HEK293 (cell line): ENCODE results near the gene RPL13A.

Source experiments
- CTCF ChIA-PET: fragments of 350-600 bp; formaldehyde crosslinking; extraction: SDS; loops from one replicate; lab custom pipeline; 2021; ENCODE audit warnings: antibody characterized with exemption; lab: Yijun Ruan, JAX
- POLR2A ChIA-PET: fragments of 300-600 bp; formaldehyde crosslinking; extraction: SDS; loops from one replicate; lab custom pipeline; 2020; ENCODE audit warnings: antibody characterized with exemption, inconsistent platforms; lab: Yijun Ruan, JAX
- H3K27ac ChIP-seq: fragments of 200-500 bp; sonication (Bioruptor generic); 2 replicates; pipeline ENCODE4 v1.5.1; 2014; ENCODE audit warnings: low read depth, low read length, control low read depth, inconsistent platforms; ENCODE audit errors: extremely low read depth
- H3K36me3 ChIP-seq, 2 experiments: fragments of 200-500 bp in 1 of 2; sonication (Bioruptor generic) in 1 of 2; 1 replicate in 1 of 2; 2 replicates in 1 of 2; pipeline ENCODE4 v1.5.1; 2014 to 2017; ENCODE audit warnings: inconsistent platforms in 2 of 2, low read length in 2 of 2; ENCODE audit not compliant: control insufficient read depth in 2 of 2, insufficient read depth in 1 of 2
- H3K4me1 ChIP-seq: fragments of 200-500 bp; sonication (Bioruptor generic); 2 replicates; pipeline ENCODE4 v1.5.1; 2014; ENCODE audit warnings: mild to moderate bottlenecking, low read length, inconsistent platforms; ENCODE audit not compliant: control insufficient read depth, insufficient read depth
- H3K4me3 ChIP-seq: 2 replicates; pipeline ENCODE4 v1.5.1; 2011; ENCODE audit warnings: low read depth, mild to moderate bottlenecking, control low read depth, low read length, moderate library complexity
- H3K9me3 ChIP-seq: fragments of 200-500 bp; sonication (Bioruptor generic); 2 replicates; pipeline ENCODE4 v1.5.1; 2014; ENCODE audit warnings: low read depth, low read length, inconsistent platforms; ENCODE audit not compliant: control insufficient read depth, insufficient read depth
- BCL11B ChIP-seq: fragments of 450-650 bp; formaldehyde crosslinking; IDR thresholded peaks from 2 replicates; pipeline ENCODE4 v1.5.1; 2016; ENCODE audit warnings: low read depth, missing biosample characterization, missing genetic modification characterization
- KLF1 ChIP-seq: fragments of 450-650 bp; formaldehyde crosslinking; IDR thresholded peaks from 2 replicates; pipeline ENCODE4 v1.5.1; 2016; ENCODE audit warnings: missing biosample characterization, missing genetic modification characterization
- KLF9 ChIP-seq: fragments of 450-650 bp; formaldehyde crosslinking; IDR thresholded peaks from 2 replicates; pipeline ENCODE4 v1.5.1; 2016; ENCODE audit warnings: missing biosample characterization, missing genetic modification characterization, low read depth
- ZBTB17 ChIP-seq: fragments of 450-650 bp; formaldehyde crosslinking; IDR thresholded peaks from 2 replicates; pipeline ENCODE4 v1.5.1; 2016; ENCODE audit warnings: missing biosample characterization, missing genetic modification characterization
- ZNF140 ChIP-seq: fragments of 450-650 bp; formaldehyde crosslinking; IDR thresholded peaks from 2 replicates; pipeline ENCODE4 v1.5.1; 2016; ENCODE audit warnings: missing biosample characterization, missing genetic modification characterization
- ZNF146 ChIP-seq: fragments of 450-650 bp; formaldehyde crosslinking; IDR thresholded peaks from 2 replicates; pipeline ENCODE4 v1.5.1; 2016; ENCODE audit warnings: missing biosample characterization, missing genetic modification characterization
- ZNF19 ChIP-seq: fragments of 450-650 bp; formaldehyde crosslinking; IDR thresholded peaks from 2 replicates; pipeline ENCODE4; 2016; ENCODE audit warnings: missing biosample characterization, missing genetic modification characterization, low read depth
- ZNF223 ChIP-seq: fragments of 450-650 bp; formaldehyde crosslinking; IDR thresholded peaks from 2 replicates; pipeline ENCODE4 v1.5.1; 2016; ENCODE audit warnings: missing biosample characterization, missing genetic modification characterization
- ZNF335 ChIP-seq: fragments of 450-650 bp; formaldehyde crosslinking; conservative IDR thresholded peaks from 2 replicates; pipeline ENCODE4 v1.5.1; 2016; ENCODE audit warnings: missing biosample characterization, missing genetic modification characterization
- ZNF394 ChIP-seq: fragments of 450-650 bp; formaldehyde crosslinking; IDR thresholded peaks from 2 replicates; pipeline ENCODE4 v1.5.1; 2016; ENCODE audit warnings: missing biosample characterization, missing genetic modification characterization, mild to moderate bottlenecking, moderate library complexity, borderline replicate concordance
- ZNF473 ChIP-seq: fragments of 450-650 bp; formaldehyde crosslinking; IDR thresholded peaks from 2 replicates; pipeline ENCODE4 v1.5.1; 2017; ENCODE audit warnings: missing biosample characterization, missing genetic modification characterization
- ZNF561 ChIP-seq: fragments of 450-650 bp; IDR thresholded peaks from 2 replicates; pipeline ENCODE4 v1.5.1; 2018; ENCODE audit warnings: missing biosample characterization, missing genetic modification characterization, borderline replicate concordance
- ZNF660 ChIP-seq: fragments of 450-650 bp; IDR thresholded peaks from 2 replicates; pipeline ENCODE4 v1.5.1; 2018; ENCODE audit warnings: missing biosample characterization, mild to moderate bottlenecking, missing genetic modification characterization
- ZNF76 ChIP-seq: fragments of 450-650 bp; formaldehyde crosslinking; IDR thresholded peaks from 2 replicates; pipeline ENCODE4; 2016; ENCODE audit warnings: low read depth, missing biosample characterization, missing genetic modification characterization, borderline replicate concordance
- TF ChIP-seq, protein P1 (sequence below): fragments of 450-650 bp; formaldehyde crosslinking; IDR thresholded peaks from 2 replicates; pipeline ENCODE4 v1.5.1; 2016; ENCODE audit warnings: missing biosample characterization, missing genetic modification characterization
- TF ChIP-seq, protein P2 (sequence below): fragments of 450-650 bp; IDR thresholded peaks from 2 replicates; pipeline ENCODE4 v1.5.1; 2018; ENCODE audit warnings: missing biosample characterization, mild to moderate bottlenecking, missing genetic modification characterization
- TF ChIP-seq, protein P3 (sequence below): fragments of 450-650 bp; formaldehyde crosslinking; IDR thresholded peaks from 2 replicates; pipeline ENCODE4 v1.5.1; 2016; ENCODE audit warnings: missing biosample characterization, missing genetic modification characterization
- TF ChIP-seq, protein P4 (sequence below): fragments of 450-650 bp; formaldehyde crosslinking; IDR thresholded peaks from 2 replicates; pipeline ENCODE4 v1.5.1; 2017; ENCODE audit warnings: missing biosample characterization, missing genetic modification characterization

RPL13A gene

DNA sequence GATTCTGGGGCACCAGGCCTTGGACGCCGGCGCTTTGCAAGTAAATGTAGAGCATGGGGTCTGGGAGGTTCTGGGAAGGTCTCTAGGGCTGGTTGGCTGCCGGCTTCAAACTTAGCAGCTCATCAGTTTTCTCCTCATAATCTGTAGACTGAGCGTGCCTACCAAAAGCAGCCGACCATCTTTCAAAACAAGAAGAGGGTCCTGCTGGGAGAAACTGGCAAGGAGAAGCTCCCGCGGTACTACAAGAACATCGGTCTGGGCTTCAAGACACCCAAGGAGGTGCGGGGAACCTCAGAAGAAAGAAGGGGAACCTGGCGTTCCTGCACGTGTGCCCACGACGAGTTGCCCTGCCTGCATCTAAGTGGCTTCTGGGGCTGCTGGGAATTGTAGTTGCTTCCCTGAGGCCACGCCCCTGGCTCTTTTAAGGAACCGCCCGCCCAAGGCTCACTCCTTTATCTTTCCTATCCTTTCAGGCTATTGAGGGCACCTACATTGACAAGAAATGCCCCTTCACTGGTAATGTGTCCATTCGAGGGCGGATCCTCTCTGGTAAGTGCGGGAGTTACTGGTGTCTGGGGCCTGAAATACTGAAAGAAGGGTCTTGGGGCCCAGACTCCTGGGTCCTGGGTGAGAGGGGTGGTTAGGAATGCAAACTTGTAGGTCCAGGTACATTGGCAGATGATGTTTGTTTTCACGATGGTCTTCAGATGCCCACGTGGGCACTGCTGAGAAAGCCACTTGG is 9.8 kb downstream of the RPL13A start (continued):
- TF ChIP-seq, protein P1, sequence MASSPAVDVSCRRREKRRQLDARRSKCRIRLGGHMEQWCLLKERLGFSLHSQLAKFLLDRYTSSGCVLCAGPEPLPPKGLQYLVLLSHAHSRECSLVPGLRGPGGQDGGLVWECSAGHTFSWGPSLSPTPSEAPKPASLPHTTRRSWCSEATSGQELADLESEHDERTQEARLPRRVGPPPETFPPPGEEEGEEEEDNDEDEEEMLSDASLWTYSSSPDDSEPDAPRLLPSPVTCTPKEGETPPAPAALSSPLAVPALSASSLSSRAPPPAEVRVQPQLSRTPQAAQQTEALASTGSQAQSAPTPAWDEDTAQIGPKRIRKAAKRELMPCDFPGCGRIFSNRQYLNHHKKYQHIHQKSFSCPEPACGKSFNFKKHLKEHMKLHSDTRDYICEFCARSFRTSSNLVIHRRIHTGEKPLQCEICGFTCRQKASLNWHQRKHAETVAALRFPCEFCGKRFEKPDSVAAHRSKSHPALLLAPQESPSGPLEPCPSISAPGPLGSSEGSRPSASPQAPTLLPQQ (tag by site-specific recombination), result 0 out of 2 replicates have a peak, but pooled peaks have one; percentile 11
- TF ChIP-seq ZNF473 (tag by site-specific recombination) (no peak), ZNF76 (tag by site-specific recombination) (peak; percentile 76; the same call in 1 of the 2 replicates), ZNF561 (tag by site-specific recombination) (peak; percentile 25; the same call in 1 of the 2 replicates), ZNF223 (tag by site-specific recombination) (peak; percentile 90), ZNF660 (tag by site-specific recombination) (0 out of 2 replicates have a peak, but pooled peaks have one; percentile 21), ZNF335 (peak; percentile 85), KLF1 (tag by site-specific recombination) (peak; percentile 34; the same call in 1 of the 2 replicates), KLF9 (tag by site-specific recombination) (0 out of 2 replicates have a peak, but pooled peaks have one; percentile 25), ZNF146 (tag by site-specific recombination) (no peak), ZBTB17 (tag by site-specific recombination) (peak; percentile 71)
- TF ChIP-seq, protein P2, sequence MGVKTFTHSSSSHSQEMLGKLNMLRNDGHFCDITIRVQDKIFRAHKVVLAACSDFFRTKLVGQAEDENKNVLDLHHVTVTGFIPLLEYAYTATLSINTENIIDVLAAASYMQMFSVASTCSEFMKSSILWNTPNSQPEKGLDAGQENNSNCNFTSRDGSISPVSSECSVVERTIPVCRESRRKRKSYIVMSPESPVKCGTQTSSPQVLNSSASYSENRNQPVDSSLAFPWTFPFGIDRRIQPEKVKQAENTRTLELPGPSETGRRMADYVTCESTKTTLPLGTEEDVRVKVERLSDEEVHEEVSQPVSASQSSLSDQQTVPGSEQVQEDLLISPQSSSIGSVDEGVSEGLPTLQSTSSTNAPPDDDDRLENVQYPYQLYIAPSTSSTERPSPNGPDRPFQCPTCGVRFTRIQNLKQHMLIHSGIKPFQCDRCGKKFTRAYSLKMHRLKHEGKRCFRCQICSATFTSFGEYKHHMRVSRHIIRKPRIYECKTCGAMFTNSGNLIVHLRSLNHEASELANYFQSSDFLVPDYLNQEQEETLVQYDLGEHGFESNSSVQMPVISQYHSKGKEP, result 0 out of 2 replicates have a peak, but pooled peaks have one; percentile 33
- TF ChIP-seq, protein P3, sequence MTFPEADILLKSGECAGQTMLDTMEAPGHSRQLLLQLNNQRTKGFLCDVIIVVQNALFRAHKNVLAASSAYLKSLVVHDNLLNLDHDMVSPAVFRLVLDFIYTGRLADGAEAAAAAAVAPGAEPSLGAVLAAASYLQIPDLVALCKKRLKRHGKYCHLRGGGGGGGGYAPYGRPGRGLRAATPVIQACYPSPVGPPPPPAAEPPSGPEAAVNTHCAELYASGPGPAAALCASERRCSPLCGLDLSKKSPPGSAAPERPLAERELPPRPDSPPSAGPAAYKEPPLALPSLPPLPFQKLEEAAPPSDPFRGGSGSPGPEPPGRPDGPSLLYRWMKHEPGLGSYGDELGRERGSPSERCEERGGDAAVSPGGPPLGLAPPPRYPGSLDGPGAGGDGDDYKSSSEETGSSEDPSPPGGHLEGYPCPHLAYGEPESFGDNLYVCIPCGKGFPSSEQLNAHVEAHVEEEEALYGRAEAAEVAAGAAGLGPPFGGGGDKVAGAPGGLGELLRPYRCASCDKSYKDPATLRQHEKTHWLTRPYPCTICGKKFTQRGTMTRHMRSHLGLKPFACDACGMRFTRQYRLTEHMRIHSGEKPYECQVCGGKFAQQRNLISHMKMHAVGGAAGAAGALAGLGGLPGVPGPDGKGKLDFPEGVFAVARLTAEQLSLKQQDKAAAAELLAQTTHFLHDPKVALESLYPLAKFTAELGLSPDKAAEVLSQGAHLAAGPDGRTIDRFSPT (tag by site-specific recombination), result peak; percentile 72

DNA sequence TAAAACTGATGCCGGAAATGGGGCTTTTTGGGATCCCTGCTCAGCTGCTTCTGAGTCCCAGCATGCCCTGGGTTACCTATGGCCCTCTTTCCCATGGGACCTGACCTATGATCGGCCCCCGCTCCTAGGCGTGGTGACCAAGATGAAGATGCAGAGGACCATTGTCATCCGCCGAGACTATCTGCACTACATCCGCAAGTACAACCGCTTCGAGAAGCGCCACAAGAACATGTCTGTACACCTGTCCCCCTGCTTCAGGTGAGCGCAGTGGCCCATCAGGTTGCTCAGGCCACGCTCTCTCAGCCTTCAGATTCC is 10.3 kb downstream of the RPL13A start:
- H3K36me3 ChIP-seq, result peaks cover 15 to 42% of the 10 kb centered on the region in 2 experiments
- H3K27ac ChIP-seq, result peak overlapping the region; percentile 87
- no peak for TF ChIP-seq BCL11B (tag by site-specific recombination)
- no peak for TF ChIP-seq ZNF394 (tag by site-specific recombination)
- no peak for TF ChIP-seq ZNF140 (tag by site-specific recombination)
- TF ChIP-seq ZNF19 (tag by site-specific recombination), result no peak
- TF ChIP-seq, protein P4, sequence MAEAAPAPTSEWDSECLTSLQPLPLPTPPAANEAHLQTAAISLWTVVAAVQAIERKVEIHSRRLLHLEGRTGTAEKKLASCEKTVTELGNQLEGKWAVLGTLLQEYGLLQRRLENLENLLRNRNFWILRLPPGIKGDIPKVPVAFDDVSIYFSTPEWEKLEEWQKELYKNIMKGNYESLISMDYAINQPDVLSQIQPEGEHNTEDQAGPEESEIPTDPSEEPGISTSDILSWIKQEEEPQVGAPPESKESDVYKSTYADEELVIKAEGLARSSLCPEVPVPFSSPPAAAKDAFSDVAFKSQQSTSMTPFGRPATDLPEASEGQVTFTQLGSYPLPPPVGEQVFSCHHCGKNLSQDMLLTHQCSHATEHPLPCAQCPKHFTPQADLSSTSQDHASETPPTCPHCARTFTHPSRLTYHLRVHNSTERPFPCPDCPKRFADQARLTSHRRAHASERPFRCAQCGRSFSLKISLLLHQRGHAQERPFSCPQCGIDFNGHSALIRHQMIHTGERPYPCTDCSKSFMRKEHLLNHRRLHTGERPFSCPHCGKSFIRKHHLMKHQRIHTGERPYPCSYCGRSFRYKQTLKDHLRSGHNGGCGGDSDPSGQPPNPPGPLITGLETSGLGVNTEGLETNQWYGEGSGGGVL, result no peak; the same call in 1 of the 2 replicates
- CTCF ChIA-PET, result interaction anchor here (0.6 to 2.0 kb wide), 2 partner anchors 11 to 174 kb away, joined by 4 to 5 read pairs; no protein-coding TSS in a partner anchor
- peaks cover 7% of the 10 kb centered on the region for H3K4me1 ChIP-seq
- POLR2A ChIA-PET, result interaction anchor here (0.6 to 1.5 kb wide), 3 partner anchors 17 to 93 kb away, joined by 3 read pairs; no protein-coding TSS in a partner anchor
- H3K4me3 ChIP-seq, result peak overlapping the region; percentile 89; the same call in 1 of the 2 replicates
- H3K9me3 ChIP-seq, result no peaks in the 10 kb centered on the region
